H9 (cell line): ENCODE measurements around the gene SERTAD2. TPM values are rescaled to one million over a fixed set of nuclear protein-coding genes. Genes with fewer than 3 reads are reported as not detected.

Experiments
- DNase-seq: peaks from one replicate; pipeline ENCODE4 v3.0.0-alpha.2; 2017
- H2AFZ ChIP-seq: one replicate; pipeline ENCODE4 v1.6.1; 2013; ENCODE audit warnings: mild to moderate bottlenecking, low read length, control low read depth, moderate library complexity
- H2AK5ac ChIP-seq: 2 replicates; pipeline ENCODE4 v1.6.1; 2013; ENCODE audit warnings: low read length, control low read depth, mixed read lengths; ENCODE audit not compliant: insufficient read length
- H2BK120ac ChIP-seq: one replicate; pipeline ENCODE4 v1.6.1; 2013; ENCODE audit warnings: low read depth, mild to moderate bottlenecking, low read length, control low read depth, inconsistent platforms; ENCODE audit not compliant: poor library complexity, severe bottlenecking
- H2BK12ac ChIP-seq: 2 replicates; pipeline ENCODE4 v1.6.1; 2013; ENCODE audit warnings: low read length, control low read depth, mixed read lengths, low read depth; ENCODE audit not compliant: insufficient read length
- H2BK15ac ChIP-seq: 2 replicates; pipeline ENCODE4 v1.6.1; 2013; ENCODE audit warnings: low read depth, low read length, control low read depth
- H2BK20ac ChIP-seq: one replicate; pipeline ENCODE4 v1.6.1; 2013; ENCODE audit warnings: low read depth, mild to moderate bottlenecking, low read length, control low read depth, inconsistent platforms; ENCODE audit not compliant: poor library complexity, severe bottlenecking
- H2BK5ac ChIP-seq: 2 replicates; pipeline ENCODE4 v1.6.1; 2013; ENCODE audit warnings: low read length, control low read depth, mixed read lengths; ENCODE audit not compliant: insufficient read length
- H3K14ac ChIP-seq: 2 replicates; pipeline ENCODE4 v1.6.1; 2013; ENCODE audit warnings: low read length, control low read depth; ENCODE audit not compliant: insufficient read depth
- H3K18ac ChIP-seq: 2 replicates; pipeline ENCODE4 v1.6.1; 2013; ENCODE audit warnings: low read depth, mild to moderate bottlenecking, mixed read lengths, low read length, control low read depth; ENCODE audit not compliant: insufficient read length
- H3K23ac ChIP-seq: 2 replicates; pipeline ENCODE4 v1.6.1; 2013; ENCODE audit warnings: low read length, control low read depth, mixed read lengths, low read depth; ENCODE audit not compliant: insufficient read length
- H3K23me2 ChIP-seq: 2 replicates; pipeline ENCODE4 v1.6.1; 2013; ENCODE audit warnings: low read depth, mild to moderate bottlenecking, mixed read lengths, low read length, control low read depth; ENCODE audit not compliant: insufficient read length, poor library complexity, severe bottlenecking
- H3K27ac ChIP-seq: 2 replicates; pipeline ENCODE4 v1.5.1; 2013; ENCODE audit warnings: low read length, control low read depth, mixed read lengths, low read depth; ENCODE audit not compliant: insufficient read length
- H3K27me3 ChIP-seq: 2 replicates; pipeline ENCODE4 v1.6.1; 2013; ENCODE audit warnings: low read length, control low read depth, inconsistent platforms; ENCODE audit not compliant: insufficient read depth
- H3K4ac ChIP-seq: 2 replicates; pipeline ENCODE4 v1.6.1; 2013; ENCODE audit warnings: low read depth, mild to moderate bottlenecking, control low read depth, inconsistent platforms, low read length, moderate library complexity
- H3K4me1 ChIP-seq: 2 replicates; pipeline ENCODE4 v1.6.1; 2013; ENCODE audit warnings: low read length, control low read depth, inconsistent platforms; ENCODE audit not compliant: insufficient read depth
- H3K4me2 ChIP-seq: 2 replicates; pipeline ENCODE4 v1.6.1; 2013; ENCODE audit warnings: low read length, control low read depth, mixed read lengths; ENCODE audit not compliant: insufficient read length, insufficient read depth
- H3K56ac ChIP-seq: 2 replicates; pipeline ENCODE4 v1.6.1; 2013; ENCODE audit warnings: low read depth, mild to moderate bottlenecking, mixed read lengths, low read length, control low read depth; ENCODE audit not compliant: insufficient read length
- H3K79me1 ChIP-seq: 2 replicates; pipeline ENCODE4 v1.6.1; 2013; ENCODE audit warnings: low read depth, mild to moderate bottlenecking, moderate library complexity, low read length, control low read depth, inconsistent platforms; ENCODE audit not compliant: insufficient read depth, poor library complexity, severe bottlenecking
- H3K79me2 ChIP-seq: 2 replicates; pipeline ENCODE4 v1.6.1; 2013; ENCODE audit warnings: low read length, control low read depth, inconsistent platforms; ENCODE audit not compliant: insufficient read depth
- H3K9ac ChIP-seq: 2 replicates; pipeline ENCODE4 v1.6.1; 2013; ENCODE audit warnings: low read length, control low read depth, mixed read lengths; ENCODE audit not compliant: insufficient read length; ENCODE audit errors: extremely low read depth
- H3K9me3 ChIP-seq: one replicate; pipeline ENCODE4 v1.6.1; 2013; ENCODE audit warnings: low read depth, low read length, inconsistent platforms; ENCODE audit not compliant: control insufficient read depth
- H3T11ph ChIP-seq: one replicate; pipeline ENCODE4 v1.6.1; 2013; ENCODE audit warnings: mild to moderate bottlenecking, low read length, control low read depth, inconsistent platforms
- H4K20me1 ChIP-seq: one replicate; pipeline ENCODE4 v1.6.1; 2013; ENCODE audit not compliant: control insufficient read depth, insufficient read length, insufficient read depth
- H4K5ac ChIP-seq: 2 replicates; pipeline ENCODE4 v1.6.1; 2013; ENCODE audit warnings: low read depth, mild to moderate bottlenecking, mixed read lengths, low read length, control low read depth; ENCODE audit not compliant: insufficient read length
- H4K8ac ChIP-seq: replicated peaks from 2 replicates; pipeline ENCODE4 v1.6.1; 2013; ENCODE audit warnings: low read length, control low read depth, mixed read lengths, low read depth; ENCODE audit not compliant: insufficient read length
- H4K91ac ChIP-seq: 2 replicates; pipeline ENCODE4 v1.6.1; 2013; ENCODE audit warnings: low read depth, mild to moderate bottlenecking, moderate library complexity, mixed read lengths, low read length, control low read depth; ENCODE audit not compliant: insufficient read length
- H3K27ac Mint-ChIP-seq, 3 experiments: 2 replicates in 2 of 3; 3 replicates in 1 of 3; pipeline ENCODE4 v1.8.0; 2020 to 2021; ENCODE audit warnings: mixed read lengths in 3 of 3, mild to moderate bottlenecking in 1 of 3, moderate library complexity in 1 of 3
- H3K27me3 Mint-ChIP-seq: 2 replicates; pipeline ENCODE4 v1.8.0; 2021; ENCODE audit warnings: low read depth, mild to moderate bottlenecking, moderate library complexity, mixed read lengths
- H3K36me3 Mint-ChIP-seq, 3 experiments: 2 replicates in 2 of 3; 3 replicates in 1 of 3; pipeline ENCODE4 v1.8.0; 2020 to 2021; ENCODE audit warnings: low read depth in 3 of 3, mixed read lengths in 3 of 3; ENCODE audit not compliant: insufficient read depth in 1 of 3
- H3K4me1 Mint-ChIP-seq, 2 experiments: 2 replicates each; pipeline ENCODE4 v1.8.0; 2020; ENCODE audit warnings: mixed read lengths in 2 of 2
- H3K4me3 Mint-ChIP-seq, 2 experiments: 2 replicates in 1 of 2; 3 replicates in 1 of 2; pipeline ENCODE4 v1.8.0; 2020 to 2021; ENCODE audit warnings: mild to moderate bottlenecking in 2 of 2, mixed read lengths in 2 of 2, moderate library complexity in 1 of 2
- H3K9me3 Mint-ChIP-seq, 2 experiments: 2 replicates in 1 of 2; 3 replicates in 1 of 2; pipeline ENCODE4 v1.8.0; 2020; ENCODE audit warnings: mild to moderate bottlenecking in 2 of 2, mixed read lengths in 2 of 2, moderate library complexity in 1 of 2
- WGBS: extraction: QIAGEN DNeasy Blood & Tissue Kit; methylation state at CpG from one replicate; pipeline ENCODE4 v1.1.7; 2013; ENCODE audit warnings: missing lambda C conversion rate, low lambda C conversion rate, mixed read lengths; ENCODE audit not compliant: insufficient read length; ENCODE audit errors: extremely low coverage; 5-methylcytosine and 5-hydroxymethylcytosine counted together
- total RNA-seq: library from RNA; stranded (reverse); gene quantifications from 2 replicates; pipeline ENCODE4 v1.2.1, GENCODE V29; 2021
- TF ChIP-seq, protein P1 (sequence below): fragments of 200-600 bp; sonication (generic); conservative IDR thresholded peaks from 3 replicates; pipeline ENCODE4 v1.8.0; 2021; ENCODE audit warnings: antibody characterized with exemption, mild to moderate bottlenecking

SERTAD2 gene
- total RNA-seq, 1 experiment from 2014 or later = 3.5 TPM

DNA sequence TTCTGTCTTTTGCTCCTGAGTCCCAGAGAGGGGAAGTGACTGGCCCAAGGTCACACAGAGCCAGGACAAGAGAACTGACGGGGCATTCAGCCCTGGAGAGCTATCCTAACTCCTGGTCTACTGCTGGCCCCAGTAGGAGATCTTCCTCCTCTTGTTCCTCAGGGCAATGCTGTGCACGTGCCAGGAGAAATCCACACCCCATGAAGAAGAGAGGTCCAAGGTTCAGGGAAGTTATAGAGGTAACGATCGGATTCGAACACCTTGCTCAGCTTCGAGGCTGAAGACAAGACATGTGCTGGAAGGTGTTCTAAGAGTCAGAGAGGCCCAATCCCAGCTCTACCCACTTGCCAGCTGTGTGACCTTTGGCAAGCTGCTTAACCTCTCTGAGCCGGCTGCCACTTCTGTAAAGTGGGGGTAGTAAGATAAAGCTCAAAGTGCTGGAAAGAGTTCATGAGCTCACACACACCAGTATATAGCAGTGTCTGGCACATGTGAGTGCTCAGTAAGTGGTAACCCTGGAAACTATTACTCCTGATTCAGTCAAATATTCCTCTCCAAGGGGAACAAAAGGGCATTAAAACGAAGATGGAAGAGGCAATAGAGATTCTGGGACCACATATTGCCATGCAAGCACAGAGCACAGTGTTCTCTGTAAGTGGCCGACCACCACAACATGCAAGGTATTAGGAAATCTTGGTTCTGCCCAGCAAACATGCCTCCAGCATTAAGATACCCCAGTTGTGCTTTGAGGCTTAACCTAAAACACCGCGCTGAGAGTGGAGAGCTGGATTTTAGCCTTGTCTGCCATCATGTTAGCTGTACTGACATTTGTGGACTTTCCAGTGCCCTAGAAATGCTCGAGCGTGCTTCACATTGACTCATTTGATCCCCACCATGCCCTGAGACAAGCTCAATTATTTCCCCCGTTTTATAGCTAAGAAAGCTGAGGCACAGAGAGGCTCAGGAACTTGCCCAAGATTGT, 25.6 kb downstream of the SERTAD2 start:
- no peaks in the 10 kb centered on the region for H3K23me2 ChIP-seq
- Mint-ChIP-seq H3K36me3 (peaks cover 0 to 6% (median 0%) of the 10 kb centered on the region in 3 experiments; a peak in 2 of 7 replicates), H3K9me3 (no peaks in the 10 kb centered on the region), H3K4me1 (peaks cover 24 to 39% of the 10 kb centered on the region in 2 experiments), H3K4me3 (no peak overlapping the region), H3K27me3 (peaks cover 4% of the 10 kb centered on the region), H3K27ac (peak overlapping the region in 1 of 3 experiments; percentile 12; a peak in 2 of 7 replicates)
- no peak overlapping the region for H2AFZ ChIP-seq
- no peak overlapping the region for H4K91ac ChIP-seq
- H3K9me3 ChIP-seq = no peaks in the 10 kb centered on the region
- H3K14ac ChIP-seq = no peak overlapping the region
- H3K79me1 ChIP-seq = no peaks in the 10 kb centered on the region
- H3K4ac ChIP-seq = no peak overlapping the region
- H3K27me3 ChIP-seq = no peaks in the 10 kb centered on the region
- H3K23ac ChIP-seq = no peak overlapping the region
- TF ChIP-seq, protein P1, sequence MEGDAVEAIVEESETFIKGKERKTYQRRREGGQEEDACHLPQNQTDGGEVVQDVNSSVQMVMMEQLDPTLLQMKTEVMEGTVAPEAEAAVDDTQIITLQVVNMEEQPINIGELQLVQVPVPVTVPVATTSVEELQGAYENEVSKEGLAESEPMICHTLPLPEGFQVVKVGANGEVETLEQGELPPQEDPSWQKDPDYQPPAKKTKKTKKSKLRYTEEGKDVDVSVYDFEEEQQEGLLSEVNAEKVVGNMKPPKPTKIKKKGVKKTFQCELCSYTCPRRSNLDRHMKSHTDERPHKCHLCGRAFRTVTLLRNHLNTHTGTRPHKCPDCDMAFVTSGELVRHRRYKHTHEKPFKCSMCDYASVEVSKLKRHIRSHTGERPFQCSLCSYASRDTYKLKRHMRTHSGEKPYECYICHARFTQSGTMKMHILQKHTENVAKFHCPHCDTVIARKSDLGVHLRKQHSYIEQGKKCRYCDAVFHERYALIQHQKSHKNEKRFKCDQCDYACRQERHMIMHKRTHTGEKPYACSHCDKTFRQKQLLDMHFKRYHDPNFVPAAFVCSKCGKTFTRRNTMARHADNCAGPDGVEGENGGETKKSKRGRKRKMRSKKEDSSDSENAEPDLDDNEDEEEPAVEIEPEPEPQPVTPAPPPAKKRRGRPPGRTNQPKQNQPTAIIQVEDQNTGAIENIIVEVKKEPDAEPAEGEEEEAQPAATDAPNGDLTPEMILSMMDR = no peak
- no peak overlapping the region for H2BK12ac ChIP-seq
- H4K8ac ChIP-seq = no peak overlapping the region
- H2AK5ac ChIP-seq = no peak overlapping the region
- H2BK5ac ChIP-seq = no peak overlapping the region
- no peaks in the 10 kb centered on the region for H3K79me2 ChIP-seq
- H4K20me1 ChIP-seq = no peaks in the 10 kb centered on the region
- no peak overlapping the region for H3K9ac ChIP-seq
- H3K4me1 ChIP-seq = no peaks in the 10 kb centered on the region
- H2BK15ac ChIP-seq = no peak overlapping the region
- no peak overlapping the region for H3T11ph ChIP-seq
- H2BK120ac ChIP-seq = no peak overlapping the region
- H4K5ac ChIP-seq = no peak overlapping the region
- H2BK20ac ChIP-seq = no peak overlapping the region
- H3K27ac ChIP-seq = no peak overlapping the region
- no peak overlapping the region for H3K56ac ChIP-seq
- no peak overlapping the region for H3K4me2 ChIP-seq
- WGBS = no CpG with 5 or more reads among the region's 14 CpGs
- H3K18ac ChIP-seq = no peak overlapping the region
- DNase-seq = no peak
